Stimulated activated naive CD8-positive, alpha-beta T cell treated with anti-CD3 and anti-CD28 coated beads, Interleukin-15, Interleukin-2, amounts not matched to agents 100 U/mL and 50 U/mL, for 24 hours (primary cell): ENCODE results near the gene HOXB4.

ENCODE experiments used
- ATAC-seq: fragments of 150-1000 bp; cut with Tn5 transposase; one replicate; pipeline ENCODE4 v1.10.0; 2021
- DNase-seq: peaks from one replicate; pipeline ENCODE4 v3.0.0; 2021

The HOXB4 gene

DNA sequence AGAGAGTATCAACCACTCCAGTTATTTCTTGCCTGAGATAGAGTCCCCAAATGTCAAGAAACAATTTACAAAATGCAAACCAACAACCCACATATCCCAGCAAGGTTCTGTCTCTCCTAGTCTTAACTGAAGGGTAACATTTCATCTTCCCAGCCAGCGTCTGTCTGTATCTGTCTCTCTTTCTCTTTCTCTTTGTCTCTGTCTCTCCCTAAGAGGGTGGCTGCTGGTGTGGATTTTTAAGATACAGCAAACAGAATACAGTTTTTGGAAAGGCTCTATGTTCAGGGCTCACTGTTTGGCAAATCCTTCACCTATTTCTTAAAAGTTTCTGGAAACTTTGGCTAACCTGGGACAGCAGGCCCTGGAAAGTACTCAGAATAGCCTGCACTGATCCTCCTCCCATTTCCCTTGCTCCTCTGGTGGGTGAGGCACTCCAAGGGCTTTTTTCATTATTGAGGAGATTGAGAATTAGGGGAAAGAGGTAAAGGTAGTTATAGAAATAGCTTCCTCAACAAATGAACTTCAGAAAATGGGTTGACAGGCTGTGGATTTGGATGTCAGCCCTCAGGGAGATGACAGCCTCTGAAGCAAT is 6.2 kb downstream of the HOXB4 start:
- ATAC-seq, result no peak
- no peak for DNase-seq

GRCh38 chr17:48571024-48571818 is 6.9 kb downstream of the HOXB4 start:
- no peak for ATAC-seq

GRCh38 chr17:48570325-48571023 is 7.7 kb downstream of the HOXB4 start:
- DNase-seq, result no peak

More at GRCh38 chr17:48571024-48571818, 6.9 kb downstream of the HOXB4 start:
- DNase-seq, result no peak

DNA sequence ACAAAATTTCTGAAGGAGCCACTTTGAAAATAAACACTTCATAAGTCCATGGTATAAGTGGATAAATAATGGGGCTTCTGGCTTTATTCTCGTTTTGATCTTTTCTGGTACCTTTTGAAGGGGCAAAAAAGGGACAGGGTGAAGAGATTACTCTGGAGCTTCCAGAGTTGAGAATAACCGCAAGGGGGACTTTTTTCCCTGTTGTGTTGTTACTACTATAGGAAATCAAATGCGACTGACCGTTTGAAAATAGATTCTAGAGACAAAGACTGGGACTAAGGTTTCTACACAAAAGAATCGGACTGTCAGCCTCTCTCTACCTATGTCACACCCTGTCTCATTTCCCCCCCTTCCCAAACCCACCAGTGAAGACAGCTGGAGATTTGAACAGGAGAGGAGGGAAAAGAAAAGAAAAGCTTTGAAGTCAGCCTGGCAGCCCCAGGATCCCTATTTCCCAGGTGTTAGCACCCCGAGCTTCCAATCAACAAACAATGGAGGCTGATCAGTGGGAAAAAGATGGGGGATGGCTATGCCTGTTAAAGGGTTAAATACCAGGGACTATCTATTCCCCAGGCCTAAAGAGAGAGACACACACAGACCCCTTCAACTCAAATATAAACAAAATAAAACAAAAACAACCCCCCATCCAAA is 8.4 kb downstream of the HOXB4 start:
- no peak for DNase-seq
- no peak for ATAC-seq

More at GRCh38 chr17:48570325-48571023, 7.7 kb downstream of the HOXB4 start:
- ATAC-seq, result no peak

GRCh38 chr17:48569240-48569582 is 8.9 kb downstream of the HOXB4 start:
- no peak for DNase-seq
- no peak for ATAC-seq

DNA sequence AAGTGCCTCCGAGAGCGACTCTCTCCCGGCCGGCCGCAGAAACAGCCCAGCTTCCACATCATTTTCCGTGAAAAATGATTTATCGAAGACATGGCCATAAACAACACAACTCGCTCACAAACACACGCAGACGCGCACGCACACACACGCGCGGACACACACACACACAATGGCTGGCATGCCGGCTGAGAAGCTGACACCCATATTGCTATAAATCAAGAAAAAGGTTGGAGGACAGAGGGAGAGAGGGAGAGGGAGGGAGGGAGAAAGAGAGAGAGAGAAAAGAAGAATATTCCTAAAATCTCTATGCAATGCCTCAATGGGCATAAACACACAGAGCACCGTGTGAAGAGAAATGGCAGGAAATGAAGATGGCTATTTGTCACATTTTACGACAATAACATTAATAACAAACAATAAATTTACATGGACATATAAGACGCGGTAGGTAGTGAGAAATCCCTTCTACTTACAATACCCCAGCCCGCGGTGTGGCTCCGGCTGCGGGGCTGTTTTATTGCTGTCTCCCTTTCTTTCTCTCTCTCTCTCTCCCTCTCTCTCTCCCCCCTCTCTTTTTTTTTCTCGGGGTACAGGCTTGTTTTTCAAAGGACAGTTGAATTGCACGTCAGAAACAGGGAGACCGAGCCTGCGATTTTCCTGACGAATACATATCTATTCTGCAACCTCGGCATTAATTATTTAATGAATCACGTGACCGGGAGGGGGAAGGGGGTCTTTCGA is 9.5 kb downstream of the HOXB4 start:
- DNase-seq (no peak), ATAC-seq (no peak)

DNA sequence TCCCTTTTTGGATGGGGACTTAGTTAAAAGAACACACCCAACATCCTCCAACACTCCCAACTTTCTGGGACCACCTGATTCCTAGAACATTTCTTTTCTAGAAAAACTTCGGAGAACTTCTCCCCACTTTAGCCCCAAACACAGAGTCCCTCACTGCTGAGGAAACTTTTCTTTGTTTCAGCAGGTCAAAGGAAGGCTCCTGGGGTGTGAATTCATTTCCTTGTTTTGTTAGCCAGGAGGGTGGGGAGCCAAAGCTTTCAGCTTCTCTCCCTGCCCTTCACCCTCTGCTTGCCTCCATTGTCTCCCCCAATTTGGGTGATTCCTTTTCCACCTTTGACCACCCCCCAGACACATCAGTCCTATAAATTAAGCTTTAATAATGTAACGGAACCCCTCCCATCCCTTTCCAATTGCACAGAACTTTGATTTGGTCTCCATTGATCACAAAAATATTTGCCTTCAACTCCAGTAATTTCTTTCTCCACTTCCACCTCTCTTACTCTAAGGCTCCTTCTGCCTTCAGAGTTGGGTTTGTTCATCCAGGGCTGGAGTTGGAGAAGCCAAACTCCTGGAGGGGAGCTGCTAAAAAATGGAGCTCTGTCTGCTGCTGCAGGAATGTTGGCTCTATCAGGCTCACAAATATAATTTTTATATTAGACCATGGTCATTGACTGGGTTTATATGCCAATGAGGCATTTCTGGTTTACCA is 10.3 kb downstream of the HOXB4 start:
- ATAC-seq, result no peak
- no peak for DNase-seq

- ATAC-seq, result no peak
- DNase-seq, result no peak
Measured at GRCh38 chr17:48567209-48567608, 10.9 kb downstream of the HOXB4 start.

- ATAC-seq (no peak), DNase-seq (no peak)
Measured at GRCh38 chr17:48566717-48567116, 11.4 kb downstream of the HOXB4 start.

- no peak for ATAC-seq
- no peak for DNase-seq
Measured at GRCh38 chr17:48565925-48566710, 12.0 kb downstream of the HOXB4 start.

DNA sequence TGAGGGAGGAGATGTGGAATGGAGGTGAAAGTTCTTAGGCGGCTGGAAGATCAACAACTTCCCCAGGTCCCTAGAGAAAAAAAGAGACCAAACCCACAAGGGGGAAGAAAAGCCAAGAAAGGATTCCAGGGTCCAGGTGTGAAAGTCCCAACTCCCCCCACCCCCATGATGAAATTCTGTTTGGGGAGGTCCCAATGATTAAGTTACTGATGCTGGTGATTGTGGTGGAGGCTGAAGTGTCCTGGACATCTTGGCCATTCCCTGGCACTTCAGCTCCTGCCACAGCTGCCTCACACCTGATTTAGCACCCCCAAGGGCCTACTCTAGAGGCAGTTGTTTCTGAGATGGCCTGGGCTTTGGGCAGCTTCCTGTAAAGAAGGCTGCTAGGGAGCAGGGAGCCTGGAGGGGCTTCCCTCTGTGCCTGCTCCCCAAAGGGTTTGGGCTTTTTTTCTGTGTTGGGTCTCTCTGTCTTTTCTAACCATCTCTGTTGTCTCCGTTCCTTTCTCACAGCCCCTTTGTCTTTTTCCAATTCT is 13.1 kb downstream of the HOXB4 start:
- no peak for ATAC-seq
- no peak for DNase-seq

GRCh38 chr17:48564188-48565021 is 13.7 kb downstream of the HOXB4 start:
- ATAC-seq (no peak), DNase-seq (no peak)

GRCh38 chr17:48563867-48564187 is 14.3 kb downstream of the HOXB4 start:
- no peak for ATAC-seq
- no peak for DNase-seq

GRCh38 chr17:48563385-48563838 is 14.7 kb downstream of the HOXB4 start:
- no peak for DNase-seq
- no peak for ATAC-seq

GRCh38 chr17:48562934-48563333 is 15.2 kb downstream of the HOXB4 start:
- DNase-seq, result no peak
- ATAC-seq, result no peak

GRCh38 chr17:48561884-48562810 is 16.0 kb downstream of the HOXB4 start:
- DNase-seq (no peak), ATAC-seq (no peak)

- ATAC-seq, result no peak
- DNase-seq, result no peak
Measured at GRCh38 chr17:48559840-48560817, 18.0 kb downstream of the HOXB4 start.
